ENCODE data around the gene RETREG3.
"Not testable (repeated sequence)": the region's sequence is repeated elsewhere in the genome, so short reads cannot be mapped to it uniquely, and the experiment has no call there.

The RETREG3 gene

GRCh38 chr17:42632949-42633444, 23.8 kb upstream of the RETREG3 start:
- DNase-seq: no peak
- H3K4me1 ChIP-seq (ENCODE audit: control insufficient read depth, insufficient read depth, low read length, poor library complexity, severe bottlenecking): no peaks in the 10 kb centered on the region
- no peak overlapping the region for H3K4me3 ChIP-seq (ENCODE audit: insufficient read depth, low read depth, low read length, poor library complexity, severe bottlenecking)
- H3K27ac ChIP-seq (ENCODE audit: insufficient read depth, low read length, poor library complexity, severe bottlenecking): no peak overlapping the region
- H3K27me3 ChIP-seq (replicated peaks; ENCODE audit: control insufficient read depth, insufficient read depth, low read length, poor library complexity, severe bottlenecking): no peaks in the 10 kb centered on the region
- no peaks in the 10 kb centered on the region for H3K9me3 ChIP-seq (ENCODE audit: control insufficient read depth, low read length)
- H3K36me3 ChIP-seq (ENCODE audit: control insufficient read depth, insufficient read depth, low read length): no peaks in the 10 kb centered on the region

DNA sequence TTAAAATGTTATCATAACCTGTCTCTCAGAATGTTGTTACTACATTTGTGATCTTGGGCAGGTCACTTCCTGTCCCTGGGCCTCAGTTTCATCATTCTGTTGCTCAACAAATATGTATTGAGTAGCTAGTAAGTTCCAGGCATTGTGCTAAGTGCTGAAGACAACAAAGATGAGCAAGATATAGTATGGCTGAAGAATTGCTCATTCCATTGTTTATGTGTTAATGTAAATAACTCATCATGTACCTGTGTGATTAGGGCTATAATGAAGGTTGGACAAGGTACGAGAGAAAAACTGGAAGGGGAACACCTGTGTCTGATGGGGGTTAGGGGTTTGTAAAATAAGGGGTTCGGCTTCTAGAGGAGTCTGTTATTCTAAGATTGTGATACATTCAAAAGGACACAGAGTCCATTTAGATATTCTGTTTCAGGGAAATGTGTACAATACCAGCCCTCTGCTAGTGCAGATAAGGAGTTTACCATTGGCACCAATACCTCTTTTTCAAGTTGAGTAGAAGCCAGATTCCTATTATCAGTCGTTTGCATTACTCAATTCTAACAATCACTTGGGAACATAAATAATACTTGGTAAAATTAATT, 20.3 kb upstream of the RETREG3 start:
- Histone ChIP-seq H3K9me3 (ENCODE audit: control insufficient read depth, low read length) (no peaks in the 10 kb centered on the region), H3K27ac (ENCODE audit: insufficient read depth, low read length, poor library complexity, severe bottlenecking) (no peak overlapping the region), H3K36me3 (ENCODE audit: control insufficient read depth, insufficient read depth, low read length) (no peaks in the 10 kb centered on the region), H3K27me3 (replicated peaks; ENCODE audit: control insufficient read depth, insufficient read depth, low read length, poor library complexity, severe bottlenecking) (no peaks in the 10 kb centered on the region), H3K4me1 (ENCODE audit: control insufficient read depth, insufficient read depth, low read length, poor library complexity, severe bottlenecking) (no peaks in the 10 kb centered on the region), H3K4me3 (ENCODE audit: insufficient read depth, low read depth, low read length, poor library complexity, severe bottlenecking) (no peak overlapping the region)
- no peak for DNase-seq

- H3K36me3 ChIP-seq (ENCODE audit: control insufficient read depth, insufficient read depth, low read length); DNase-seq; H3K4me3 ChIP-seq (ENCODE audit: insufficient read depth, low read depth, low read length, poor library complexity, severe bottlenecking); H3K4me1 ChIP-seq (ENCODE audit: control insufficient read depth, insufficient read depth, low read length, poor library complexity, severe bottlenecking); H3K9me3 ChIP-seq (ENCODE audit: control insufficient read depth, low read length); H3K27ac ChIP-seq (ENCODE audit: insufficient read depth, low read length, poor library complexity, severe bottlenecking); H3K27me3 ChIP-seq (replicated peaks; ENCODE audit: control insufficient read depth, insufficient read depth, low read length, poor library complexity, severe bottlenecking): not testable (repeated sequence)
Measured at GRCh38 chr17:42627032-42627764, 18.0 kb upstream of the RETREG3 start.

DNA sequence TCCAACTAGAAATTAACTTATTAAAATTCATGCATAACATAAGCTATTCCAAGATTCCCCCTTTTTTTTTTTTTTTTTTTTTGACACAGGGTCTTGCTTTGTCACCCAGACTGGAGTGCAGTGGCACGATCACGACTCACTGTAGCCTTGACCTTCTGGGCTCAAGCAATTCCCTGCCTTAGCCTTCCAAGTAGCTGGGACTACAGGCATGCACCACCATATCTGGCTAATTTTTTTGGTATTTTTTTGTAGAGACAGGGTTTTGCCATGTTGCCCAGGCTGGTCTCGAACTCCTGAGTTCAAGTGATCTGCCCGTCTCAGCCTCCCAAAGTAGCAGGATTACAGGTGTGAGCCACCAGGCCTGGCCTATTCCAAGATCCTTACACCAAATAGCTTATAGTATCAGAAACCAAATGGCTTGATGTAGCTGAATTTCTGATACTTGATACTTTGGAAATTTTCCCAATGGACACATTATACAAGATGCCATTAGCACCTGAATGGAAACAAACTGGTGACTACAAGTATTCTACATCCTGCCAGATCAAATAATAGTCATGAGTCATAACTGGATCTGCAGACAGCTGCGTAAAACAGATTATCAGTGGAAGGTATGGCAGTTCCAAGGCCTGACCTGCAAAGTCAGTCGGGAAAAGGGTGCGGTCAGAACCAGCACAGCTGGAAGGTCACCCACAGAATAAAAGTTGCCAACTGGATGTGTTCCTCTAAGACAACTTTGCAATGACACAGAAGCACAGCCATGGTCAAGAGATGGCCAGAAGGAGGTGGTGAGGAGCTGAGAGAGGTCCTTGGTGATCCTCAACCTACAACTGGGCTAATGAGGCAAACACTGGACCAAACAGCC, 14.8 kb upstream of the RETREG3 start:
- Histone ChIP-seq H3K27ac (ENCODE audit: insufficient read depth, low read length, poor library complexity, severe bottlenecking) (no peak overlapping the region), H3K9me3 (ENCODE audit: control insufficient read depth, low read length) (no peaks in the 10 kb centered on the region), H3K27me3 (replicated peaks; ENCODE audit: control insufficient read depth, insufficient read depth, low read length, poor library complexity, severe bottlenecking) (no peaks in the 10 kb centered on the region), H3K4me3 (ENCODE audit: insufficient read depth, low read depth, low read length, poor library complexity, severe bottlenecking) (no peak overlapping the region), H3K36me3 (ENCODE audit: control insufficient read depth, insufficient read depth, low read length) (no peaks in the 10 kb centered on the region), H3K4me1 (ENCODE audit: control insufficient read depth, insufficient read depth, low read length, poor library complexity, severe bottlenecking) (no peaks in the 10 kb centered on the region)
- no peak for DNase-seq

- H3K36me3 ChIP-seq (ENCODE audit: control insufficient read depth, insufficient read depth, low read length): no peaks in the 10 kb centered on the region
- no peaks in the 10 kb centered on the region for H3K27me3 ChIP-seq (replicated peaks; ENCODE audit: control insufficient read depth, insufficient read depth, low read length, poor library complexity, severe bottlenecking)
- DNase-seq: no peak
- no peaks in the 10 kb centered on the region for H3K9me3 ChIP-seq (ENCODE audit: control insufficient read depth, low read length)
- H3K4me1 ChIP-seq (ENCODE audit: control insufficient read depth, insufficient read depth, low read length, poor library complexity, severe bottlenecking): no peaks in the 10 kb centered on the region
- no peak overlapping the region for H3K27ac ChIP-seq (ENCODE audit: insufficient read depth, low read length, poor library complexity, severe bottlenecking)
- no peak overlapping the region for H3K4me3 ChIP-seq (ENCODE audit: insufficient read depth, low read depth, low read length, poor library complexity, severe bottlenecking)
Measured at GRCh38 chr17:42623271-42623670, 14.1 kb upstream of the RETREG3 start.

- not testable (repeated sequence) for DNase-seq; H3K36me3 ChIP-seq (ENCODE audit: control insufficient read depth, insufficient read depth, low read length); H3K4me1 ChIP-seq (ENCODE audit: control insufficient read depth, insufficient read depth, low read length, poor library complexity, severe bottlenecking); H3K27me3 ChIP-seq (replicated peaks; ENCODE audit: control insufficient read depth, insufficient read depth, low read length, poor library complexity, severe bottlenecking); H3K4me3 ChIP-seq (ENCODE audit: insufficient read depth, low read depth, low read length, poor library complexity, severe bottlenecking); H3K9me3 ChIP-seq (ENCODE audit: control insufficient read depth, low read length); H3K27ac ChIP-seq (ENCODE audit: insufficient read depth, low read length, poor library complexity, severe bottlenecking)
Measured at GRCh38 chr17:42621987-42622386, 12.8 kb upstream of the RETREG3 start.

DNA sequence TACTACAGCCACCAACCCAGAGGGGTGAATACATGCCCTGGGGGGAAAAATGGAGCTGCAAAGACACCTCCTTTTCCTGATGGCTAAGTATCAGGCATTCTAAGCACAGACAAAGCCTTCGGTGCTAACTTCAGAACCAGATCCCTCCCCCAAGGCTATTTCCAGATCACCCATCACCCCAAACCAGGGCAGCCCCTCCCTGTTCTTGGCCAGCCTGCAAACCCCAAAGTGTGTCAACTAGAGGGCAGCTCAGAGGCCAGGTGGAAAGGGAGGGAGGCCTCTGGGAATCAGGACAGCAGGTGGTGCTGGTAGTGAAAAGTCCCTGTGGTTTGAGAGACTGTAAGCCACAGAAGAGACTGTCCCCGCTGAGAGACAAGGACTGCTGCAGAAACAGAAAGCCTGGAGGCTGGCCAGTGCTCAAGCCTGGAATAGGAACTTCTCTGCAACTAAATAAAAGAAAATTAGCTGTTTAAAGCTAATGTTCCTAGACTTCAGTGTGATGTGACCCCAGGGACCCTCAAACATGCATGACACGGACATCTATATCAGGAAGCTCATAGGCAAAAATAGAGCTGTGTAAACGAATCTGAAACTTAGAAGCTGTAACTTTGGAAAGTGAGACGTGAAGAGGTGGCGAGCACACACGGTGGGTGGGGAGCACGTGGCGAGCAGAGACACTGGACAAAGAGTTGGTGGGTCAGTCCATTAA, 9.4 kb upstream of the RETREG3 start:
- Histone ChIP-seq H3K9me3 (ENCODE audit: control insufficient read depth, low read length) (no peaks in the 10 kb centered on the region), H3K27ac (ENCODE audit: insufficient read depth, low read length, poor library complexity, severe bottlenecking) (no peak overlapping the region), H3K27me3 (replicated peaks; ENCODE audit: control insufficient read depth, insufficient read depth, low read length, poor library complexity, severe bottlenecking) (no peaks in the 10 kb centered on the region), H3K36me3 (ENCODE audit: control insufficient read depth, insufficient read depth, low read length) (peaks cover 20% of the 10 kb centered on the region), H3K4me3 (ENCODE audit: insufficient read depth, low read depth, low read length, poor library complexity, severe bottlenecking) (no peak overlapping the region), H3K4me1 (ENCODE audit: control insufficient read depth, insufficient read depth, low read length, poor library complexity, severe bottlenecking) (no peaks in the 10 kb centered on the region)
- DNase-seq: no peak

DNA sequence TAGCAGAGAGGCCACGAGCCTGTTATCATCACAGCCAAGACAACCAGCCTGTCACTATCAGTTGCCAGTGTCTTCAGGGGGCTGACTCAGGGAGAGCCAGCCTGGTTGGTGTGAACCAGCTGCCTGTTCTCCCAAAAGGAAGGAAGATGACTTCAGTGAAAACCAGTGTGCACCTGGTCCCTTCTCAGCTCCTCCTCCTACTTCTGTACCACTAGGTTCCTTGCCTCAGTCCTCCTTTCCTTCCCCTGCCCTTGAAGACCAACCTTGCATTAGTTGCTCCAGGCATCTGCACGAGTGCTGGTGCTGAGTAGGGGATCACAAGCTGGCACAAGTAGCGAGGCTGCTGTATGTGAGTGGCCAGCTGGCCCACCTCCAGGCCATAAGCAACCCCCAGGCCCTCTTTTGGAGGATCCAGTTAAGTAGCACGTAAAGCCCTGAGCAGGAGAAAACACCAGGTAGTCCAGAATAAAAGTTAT, 8.8 kb upstream of the RETREG3 start:
- H3K36me3 ChIP-seq (ENCODE audit: control insufficient read depth, insufficient read depth, low read length): peaks cover 23% of the 10 kb centered on the region
- no peak for DNase-seq
- H3K27ac ChIP-seq (ENCODE audit: insufficient read depth, low read length, poor library complexity, severe bottlenecking): no peak overlapping the region
- H3K4me1 ChIP-seq (ENCODE audit: control insufficient read depth, insufficient read depth, low read length, poor library complexity, severe bottlenecking): no peaks in the 10 kb centered on the region
- H3K4me3 ChIP-seq (ENCODE audit: insufficient read depth, low read depth, low read length, poor library complexity, severe bottlenecking): no peak overlapping the region
- H3K27me3 ChIP-seq (replicated peaks; ENCODE audit: control insufficient read depth, insufficient read depth, low read length, poor library complexity, severe bottlenecking): no peaks in the 10 kb centered on the region
- H3K9me3 ChIP-seq (ENCODE audit: control insufficient read depth, low read length): no peaks in the 10 kb centered on the region

- Histone ChIP-seq H3K27ac (ENCODE audit: insufficient read depth, low read length, poor library complexity, severe bottlenecking) (no peak overlapping the region), H3K27me3 (replicated peaks; ENCODE audit: control insufficient read depth, insufficient read depth, low read length, poor library complexity, severe bottlenecking) (no peaks in the 10 kb centered on the region), H3K9me3 (ENCODE audit: control insufficient read depth, low read length) (no peaks in the 10 kb centered on the region), H3K36me3 (ENCODE audit: control insufficient read depth, insufficient read depth, low read length) (peaks cover 29% of the 10 kb centered on the region), H3K4me3 (ENCODE audit: insufficient read depth, low read depth, low read length, poor library complexity, severe bottlenecking) (no peak overlapping the region), H3K4me1 (ENCODE audit: control insufficient read depth, insufficient read depth, low read length, poor library complexity, severe bottlenecking) (peaks cover 3% of the 10 kb centered on the region)
- DNase-seq: no peak
Measured at GRCh38 chr17:42613699-42614295, 4.6 kb upstream of the RETREG3 start.

All from effector memory CD4-positive, alpha-beta T cell (primary cell).